CD4-positive, alpha-beta T cell treated with Interleukin-15 for 1 hour (primary cell): ENCODE data around the gene STK17B.
"Not testable (repeated sequence)": the region's sequence is repeated elsewhere in the genome, so short reads cannot be mapped to it uniquely, and the experiment has no call there.

Source experiments
- DNase-seq: peaks from one replicate; pipeline ENCODE4 v3.0.0-alpha.2; 2020

The STK17B gene

GRCh38 chr2:196171248-196171871 lies at the start of gene STK17B:
TSS of gene STK17B (minus strand) at chr2:196171578. CDS start at chr2:196163383, 8,195 bp downstream.
- DNase-seq: peak; percentile 97

GRCh38 chr2:196220671-196221070 lies 49.3 kb upstream of the STK17B start:
- peak; percentile 36 for DNase-seq

- no peak for DNase-seq
Measured at GRCh38 chr2:196219671-196220070, 48.3 kb upstream of the STK17B start.

GRCh38 chr2:196218106-196218505 lies 46.7 kb upstream of the STK17B start:
- no peak for DNase-seq

- no peak for DNase-seq
Measured at GRCh38 chr2:196217116-196217515, 45.7 kb upstream of the STK17B start.

- no peak for DNase-seq
Measured at GRCh38 chr2:196215376-196215775, 44.0 kb upstream of the STK17B start.

- no peak for DNase-seq
Measured at GRCh38 chr2:196214156-196214555, 42.8 kb upstream of the STK17B start.

- no peak for DNase-seq
Measured at GRCh38 chr2:196213252-196213980, 42.0 kb upstream of the STK17B start.

GRCh38 chr2:196208915-196209314 lies 37.5 kb upstream of the STK17B start:
- no peak for DNase-seq

GRCh38 chr2:196206804-196207203 lies 35.4 kb upstream of the STK17B start:
- DNase-seq: no peak

DNA sequence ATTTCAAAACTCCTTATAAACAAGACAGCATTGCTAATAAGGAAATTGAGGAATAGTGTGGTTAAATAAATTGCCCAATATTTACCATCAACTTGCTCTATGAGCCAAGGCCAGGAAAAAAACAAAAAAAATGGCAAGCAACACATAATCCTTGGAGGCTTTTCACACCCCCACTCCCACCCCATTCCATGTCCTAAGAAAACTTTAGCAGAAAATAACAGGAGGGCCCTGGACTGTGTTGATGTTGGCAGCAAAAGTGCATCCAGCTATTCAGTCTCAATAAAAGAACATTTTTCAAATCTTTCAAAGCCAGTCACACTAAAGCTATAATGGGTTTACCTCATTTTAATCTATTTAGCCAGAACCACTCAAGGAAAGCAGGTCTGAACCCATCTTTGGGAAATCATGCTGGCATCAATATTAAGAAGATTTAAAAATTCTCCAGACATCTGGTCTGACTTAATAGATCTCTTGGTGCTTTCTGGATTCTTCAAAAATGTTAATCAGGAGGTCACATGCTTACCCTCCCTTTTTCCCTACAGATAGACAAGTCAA lies 34.6 kb upstream of the STK17B start:
- no peak for DNase-seq

GRCh38 chr2:196205011-196205766 lies 33.8 kb upstream of the STK17B start:
- no peak for DNase-seq

DNA sequence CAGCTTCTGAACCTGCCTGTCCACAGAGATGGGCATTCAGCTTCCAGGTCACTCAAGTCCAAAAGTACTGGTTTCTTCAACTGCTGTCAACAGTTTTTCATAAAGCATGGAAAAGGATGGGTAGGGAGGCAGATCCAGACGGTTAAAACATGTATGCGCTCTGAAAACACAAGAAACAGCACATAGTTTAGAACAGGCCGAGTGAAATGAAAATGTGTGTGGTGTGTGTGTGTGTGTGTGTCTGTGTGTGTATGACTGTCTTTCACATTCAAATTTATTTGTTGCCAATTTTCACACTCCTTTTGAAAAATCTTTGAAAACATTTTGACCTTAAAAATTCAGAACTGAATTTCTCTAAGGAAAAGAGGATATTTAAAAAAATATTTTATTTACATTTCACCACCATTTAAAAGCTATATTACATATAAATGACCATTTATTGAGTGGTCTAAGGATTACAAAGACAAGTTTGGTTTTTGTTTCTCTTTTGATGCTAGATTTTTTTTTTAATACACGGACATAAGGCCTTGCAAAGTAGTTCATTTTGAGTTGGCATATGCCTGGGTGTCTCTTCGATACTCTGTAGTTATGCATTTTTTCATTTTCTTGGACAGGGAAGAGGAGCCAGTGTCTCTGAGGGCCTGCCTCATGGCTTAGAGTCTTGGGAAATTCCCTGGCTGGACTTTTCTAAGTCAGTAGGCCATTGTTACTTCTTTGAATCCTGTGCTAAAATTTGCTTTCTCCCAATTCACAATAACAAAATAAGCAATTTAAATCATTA lies 30.0 kb upstream of the STK17B start:
- no peak for DNase-seq

DNA sequence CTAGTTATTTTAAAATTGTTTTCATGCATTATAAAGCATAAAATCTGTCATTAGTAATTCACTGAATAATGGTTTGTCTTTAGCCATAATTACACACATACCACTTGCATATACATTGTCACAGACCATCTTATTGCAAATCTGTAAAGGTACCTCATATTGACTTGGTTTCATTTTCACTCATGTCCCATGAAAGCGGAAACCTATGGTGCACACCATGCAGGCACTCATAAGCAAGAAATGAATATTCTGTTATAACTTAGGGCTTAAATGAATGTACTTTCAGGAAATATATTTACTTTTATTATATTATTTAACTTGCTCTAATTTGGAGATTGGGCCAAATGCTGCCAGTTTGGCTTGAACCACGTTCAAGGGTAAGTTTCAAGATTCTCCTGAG lies 29.2 kb upstream of the STK17B start:
- DNase-seq: no peak

- DNase-seq: no peak
Measured at GRCh38 chr2:196195758-196196157, 24.4 kb upstream of the STK17B start.

DNA sequence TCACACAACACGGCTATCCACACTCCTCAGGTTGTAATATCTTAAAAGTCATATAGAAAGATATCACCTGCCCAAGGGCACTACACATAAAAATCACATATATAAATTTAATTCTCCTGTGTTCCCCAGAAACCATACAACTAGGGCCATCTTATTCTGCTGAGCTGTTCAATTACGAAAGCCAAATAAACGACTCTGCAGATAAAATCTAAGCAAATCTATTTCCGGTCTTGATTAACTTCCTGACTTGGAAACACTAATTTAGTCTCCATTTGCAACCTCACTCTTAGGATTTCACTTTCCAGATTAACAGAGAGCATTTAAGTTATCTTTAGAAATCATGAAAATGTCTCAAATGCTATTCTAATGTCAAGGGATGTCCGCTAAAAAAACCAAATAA lies 23.9 kb upstream of the STK17B start:
- no peak for DNase-seq

DNA sequence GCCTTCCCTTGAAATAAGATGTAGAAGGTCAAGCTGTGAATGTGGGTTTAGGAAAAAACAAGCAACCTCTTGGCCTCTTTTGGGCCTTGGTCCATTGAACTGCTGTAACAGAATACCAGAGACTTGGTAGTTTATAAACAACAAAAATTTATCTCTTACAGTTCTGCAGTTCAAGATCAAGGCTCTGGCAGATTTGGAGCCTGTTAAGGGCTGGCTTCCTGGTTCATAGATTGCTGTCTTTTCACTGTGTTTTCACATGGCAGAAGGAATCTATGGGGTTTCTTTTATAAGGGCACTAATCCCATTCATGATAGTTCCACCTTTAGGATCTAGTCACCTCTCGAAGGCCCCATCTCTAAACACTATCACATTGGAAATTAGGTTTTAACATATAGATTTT lies 20.2 kb upstream of the STK17B start:
- DNase-seq: no peak

GRCh38 chr2:196187898-196188458 lies 16.6 kb upstream of the STK17B start:
- DNase-seq: no peak

GRCh38 chr2:196187175-196187700 lies 15.9 kb upstream of the STK17B start:
- not testable (repeated sequence) for DNase-seq

DNA sequence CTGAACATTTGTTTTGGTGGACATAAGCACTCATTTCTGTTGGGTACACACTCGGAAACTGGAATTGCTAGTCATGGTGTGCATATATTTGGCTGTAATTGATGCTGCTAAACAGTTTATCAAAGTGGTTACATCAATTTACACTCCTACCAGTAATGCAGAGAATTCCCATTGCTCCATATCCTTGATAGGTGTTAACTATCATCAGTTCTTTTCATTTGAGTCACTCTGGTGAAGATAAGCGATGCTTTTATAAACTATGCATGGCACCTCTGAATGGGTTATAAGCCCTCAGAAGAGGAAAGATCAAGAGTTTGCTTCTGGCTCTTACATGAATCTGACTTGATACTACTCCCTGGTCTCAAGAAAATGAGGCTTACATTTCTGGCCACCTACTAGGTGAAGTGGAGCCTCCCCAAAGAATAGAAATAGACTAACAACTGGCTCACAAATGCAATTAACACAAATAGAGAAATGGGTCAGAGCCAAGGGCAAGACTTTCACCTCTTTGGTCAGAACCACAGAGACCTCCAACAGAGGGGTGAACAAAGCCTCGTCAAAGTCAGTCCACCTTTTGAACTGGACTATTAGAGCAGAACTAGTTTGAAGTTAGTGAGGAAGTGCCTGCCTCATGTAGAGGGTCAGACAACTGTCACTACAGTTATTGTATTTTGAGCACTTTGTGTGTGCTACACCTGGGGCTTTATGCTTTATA lies 15.0 kb upstream of the STK17B start:
- no peak for DNase-seq

DNA sequence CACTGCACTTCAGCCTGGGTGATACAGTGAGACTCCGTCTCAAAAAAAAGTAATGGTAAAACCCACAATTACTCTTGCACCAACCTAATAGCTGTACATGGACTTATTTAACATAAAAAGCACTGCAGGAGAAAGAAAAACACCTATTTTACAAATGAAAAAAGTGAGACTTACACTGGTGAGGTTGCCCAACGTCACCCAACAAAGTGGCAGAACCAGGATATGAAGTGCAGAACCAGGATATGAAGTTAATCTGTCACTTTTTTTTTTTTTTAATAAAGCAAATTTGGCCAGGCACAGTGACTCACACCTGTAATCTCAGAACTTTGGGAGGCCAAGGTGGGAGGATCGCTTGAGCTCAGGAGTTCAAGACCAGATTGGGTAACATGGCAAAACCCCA lies 13.5 kb upstream of the STK17B start:
- DNase-seq: peak; percentile 26
